H1 (cell line): ENCODE data around the gene RHD. TPM values are rescaled to one million over a fixed set of nuclear protein-coding genes. Genes with fewer than 3 reads are reported as not detected.

Experiments
- polyA plus RNA-seq, 7 experiments: library from polyadenylated mRNA; depleted of rRNA in 3 of 7; stranded (reverse) in 5 of 7; unstranded in 2 of 7; fragments of >200 nt in 5 of 7; fragments of 200-250 nt in 2 of 7; gene quantifications; 1 replicate in 5 of 7; 2 replicates in 1 of 7; 4 replicates in 1 of 7; pipeline versions ENCODE4 v1.2.1 to v1.2.3, GENCODE V29; 2011 to 2013; ENCODE audit warnings: missing spikeins in 2 of 7, mixed read lengths in 2 of 7
- total RNA-seq: library from RNA; stranded (reverse); fragmentation: NEBNext Ultra II Directional; extraction: Animal tissue kit (Norgen Biotek cat#: 25700); gene quantifications from 2 replicates; pipeline ENCODE4 v1.2.1, GENCODE V29; 2021
- TF ChIP-seq, protein P1 (sequence below): IDR thresholded peaks from 2 replicates; pipeline ENCODE4 v1.6.1; 2012; ENCODE audit warnings: inconsistent platforms

RHD gene
- total and polyA plus RNA-seq, 2 of the 8 experiments (the other 6 are each of a cell fraction or from before 2014, with no cell fraction given) = 0.21 TPM; not detected in 1

GRCh38 chr1:25245393-25245792 is 26.9 kb upstream of the RHD start (continued):
- TF ChIP-seq, protein P1, sequence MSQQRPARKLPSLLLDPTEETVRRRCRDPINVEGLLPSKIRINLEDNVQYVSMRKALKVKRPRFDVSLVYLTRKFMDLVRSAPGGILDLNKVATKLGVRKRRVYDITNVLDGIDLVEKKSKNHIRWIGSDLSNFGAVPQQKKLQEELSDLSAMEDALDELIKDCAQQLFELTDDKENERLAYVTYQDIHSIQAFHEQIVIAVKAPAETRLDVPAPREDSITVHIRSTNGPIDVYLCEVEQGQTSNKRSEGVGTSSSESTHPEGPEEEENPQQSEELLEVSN = no peak
